SU-DHL-6 (cell line): ENCODE data around the gene NCBP1.

ENCODE experiments used
- EZH2phosphoT487 ChIP-seq: fragments of 200-600 bp; sonication (generic), shearing (Covaris generic); conservative IDR thresholded peaks from 2 replicates; pipeline ENCODE4 v1.6.1; 2018; ENCODE audit warnings: mild to moderate bottlenecking, antibody characterized with exemption, low read length, moderate library complexity, mixed read lengths
- TF ChIP-seq, protein P1 (sequence below): fragments of 200-600 bp; sonication (generic); IDR thresholded peaks from one replicate; pipeline ENCODE4 v1.5.1; 2017; ENCODE audit warnings: antibody characterized with exemption, mild to moderate bottlenecking, low read length, moderate library complexity; ENCODE audit not compliant: insufficient read depth, poor library complexity, severe bottlenecking

DNA sequence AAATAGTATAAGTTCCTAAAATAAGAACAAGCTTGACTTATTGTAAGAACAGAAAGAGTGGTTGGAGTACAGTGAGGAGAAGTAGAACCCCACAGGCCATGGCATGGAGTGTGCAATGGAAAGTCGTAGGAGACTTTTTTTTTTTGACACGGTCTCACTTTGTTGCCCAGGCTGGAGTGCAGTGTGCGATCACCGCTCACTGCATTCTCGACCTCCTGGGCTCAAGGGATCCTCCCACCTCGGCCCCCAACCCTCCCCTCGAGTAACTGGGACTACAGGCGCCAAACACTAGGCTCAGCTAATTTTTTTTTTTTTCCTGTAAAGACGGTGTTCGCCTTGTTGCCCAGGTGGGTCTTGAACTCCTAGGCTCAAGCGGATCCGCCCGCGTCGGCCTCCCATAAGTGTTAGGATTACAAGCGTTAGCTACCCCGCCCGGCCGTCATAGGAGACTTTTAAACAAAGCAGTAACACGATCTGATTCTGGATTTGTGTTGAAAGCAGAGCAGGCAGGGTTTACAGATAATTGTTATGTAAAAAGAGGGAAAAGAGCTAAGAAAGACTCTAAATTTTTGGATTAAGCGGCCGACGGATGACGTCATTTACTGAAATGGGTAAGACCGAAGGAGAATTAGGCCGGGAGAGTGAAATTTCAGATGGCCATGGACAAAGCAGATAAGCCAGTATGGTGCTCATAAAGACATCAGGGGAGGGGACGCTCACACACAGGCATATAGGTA, 1.2 kb upstream of the NCBP1 start:
- TF ChIP-seq, protein P1, sequence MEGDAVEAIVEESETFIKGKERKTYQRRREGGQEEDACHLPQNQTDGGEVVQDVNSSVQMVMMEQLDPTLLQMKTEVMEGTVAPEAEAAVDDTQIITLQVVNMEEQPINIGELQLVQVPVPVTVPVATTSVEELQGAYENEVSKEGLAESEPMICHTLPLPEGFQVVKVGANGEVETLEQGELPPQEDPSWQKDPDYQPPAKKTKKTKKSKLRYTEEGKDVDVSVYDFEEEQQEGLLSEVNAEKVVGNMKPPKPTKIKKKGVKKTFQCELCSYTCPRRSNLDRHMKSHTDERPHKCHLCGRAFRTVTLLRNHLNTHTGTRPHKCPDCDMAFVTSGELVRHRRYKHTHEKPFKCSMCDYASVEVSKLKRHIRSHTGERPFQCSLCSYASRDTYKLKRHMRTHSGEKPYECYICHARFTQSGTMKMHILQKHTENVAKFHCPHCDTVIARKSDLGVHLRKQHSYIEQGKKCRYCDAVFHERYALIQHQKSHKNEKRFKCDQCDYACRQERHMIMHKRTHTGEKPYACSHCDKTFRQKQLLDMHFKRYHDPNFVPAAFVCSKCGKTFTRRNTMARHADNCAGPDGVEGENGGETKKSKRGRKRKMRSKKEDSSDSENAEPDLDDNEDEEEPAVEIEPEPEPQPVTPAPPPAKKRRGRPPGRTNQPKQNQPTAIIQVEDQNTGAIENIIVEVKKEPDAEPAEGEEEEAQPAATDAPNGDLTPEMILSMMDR = no peak
- TF ChIP-seq EZH2phosphoT487 = no peak
